CD14-positive monocyte (primary cell): ENCODE measurements around the gene TDRD3. TPM values are rescaled to one million over a fixed set of nuclear protein-coding genes. Genes with fewer than 3 reads are reported as not detected.

Experiments
- DNase-seq, 3 donors: peaks; one replicate each; pipeline ENCODE4 v3.0.0-alpha.2; 2011 to 2022
- H2AFZ ChIP-seq: 2 replicates; pipeline ENCODE4 v1.6.0; 2012; ENCODE audit warnings: mild to moderate bottlenecking, low read depth, low read length, inconsistent platforms; ENCODE audit not compliant: insufficient read depth, poor library complexity, severe bottlenecking
- H3K27ac ChIP-seq, 2 donors: 1 replicate in 1 of 2; 2 replicates in 1 of 2; pipeline ENCODE4 v1.5.1; 2012 to 2013; ENCODE audit warnings: low read length in 2 of 2, control low read depth in 1 of 2, inconsistent platforms in 1 of 2, low read depth in 1 of 2, mild to moderate bottlenecking in 1 of 2
- H3K27me3 ChIP-seq, 2 donors: one replicate each; pipeline versions ENCODE4 v1.6.0 to v1.6.1; 2011 to 2013; ENCODE audit warnings: low read length in 2 of 2; ENCODE audit not compliant: control insufficient read depth in 2 of 2, insufficient read depth in 2 of 2
- H3K36me3 ChIP-seq, 2 donors: replicated peaks in 1 of 2; 1 replicate in 1 of 2; 2 replicates in 1 of 2; pipeline versions ENCODE4 v1.5.1 to v1.6.1; 2012 to 2013; ENCODE audit warnings: low read length in 2 of 2, control low read depth in 1 of 2, inconsistent platforms in 1 of 2, mild to moderate bottlenecking in 1 of 2; ENCODE audit not compliant: insufficient read depth in 2 of 2, control insufficient read depth in 1 of 2
- H3K4me1 ChIP-seq, 2 donors: 1 replicate in 1 of 2; 2 replicates in 1 of 2; pipeline versions ENCODE4 v1.5.1 to v1.6.1; 2012 to 2013; ENCODE audit warnings: low read length in 2 of 2, control low read depth in 1 of 2, inconsistent platforms in 1 of 2, mild to moderate bottlenecking in 1 of 2, moderate library complexity in 1 of 2; ENCODE audit not compliant: insufficient read depth in 2 of 2, control insufficient read depth in 1 of 2
- H3K4me2 ChIP-seq: replicated peaks from 2 replicates; pipeline ENCODE3; 2012; ENCODE audit warnings: low read length, moderate library complexity, mild to moderate bottlenecking; ENCODE audit not compliant: poor library complexity, severe bottlenecking; ENCODE audit errors: extremely low read depth
- H3K4me3 ChIP-seq, 3 experiments: fragments of 200-600 bp in 1 of 3; sonication (generic) in 1 of 3; replicated peaks in 1 of 3; 1 replicate in 2 of 3; 2 replicates in 1 of 3; pipeline ENCODE4 v1.5.1; 2011 to 2013; ENCODE audit warnings: low read length in 3 of 3, mild to moderate bottlenecking in 3 of 3, control low read depth in 2 of 3, low read depth in 2 of 3, inconsistent platforms in 1 of 3, moderate library complexity in 1 of 3
- H3K79me2 ChIP-seq: 2 replicates; pipeline ENCODE4 v1.6.0; 2012; ENCODE audit warnings: mild to moderate bottlenecking, control low read depth, inconsistent platforms, low read length, moderate library complexity; ENCODE audit not compliant: insufficient read depth
- H3K9ac ChIP-seq: 2 replicates; pipeline ENCODE4 v1.6.0; 2017; ENCODE audit warnings: low read length, mild to moderate bottlenecking; ENCODE audit not compliant: insufficient read depth, poor library complexity, severe bottlenecking
- H3K9me3 ChIP-seq, 2 donors: replicated peaks in 1 of 2; 1 replicate in 1 of 2; 2 replicates in 1 of 2; pipeline versions ENCODE4 v1.5.1 to v1.6.1; 2012 to 2013; ENCODE audit warnings: low read length in 2 of 2, control low read depth in 1 of 2; ENCODE audit not compliant: control insufficient read depth in 1 of 2, insufficient read depth in 1 of 2
- H4K20me1 ChIP-seq: 2 replicates; pipeline ENCODE4 v1.6.0; 2012; ENCODE audit warnings: mild to moderate bottlenecking, low read length, control low read depth, moderate library complexity; ENCODE audit not compliant: insufficient read depth
- H3K27ac Mint-ChIP-seq, 7 donors: one replicate each; pipeline ENCODE4 v1.8.0; 2020; ENCODE audit warnings: mild to moderate bottlenecking in 7 of 7, mixed read lengths in 7 of 7, moderate library complexity in 6 of 7, inconsistent platforms in 2 of 7
- H3K27me3 Mint-ChIP-seq, 3 donors: one replicate each; pipeline ENCODE4 v1.8.0; 2021 to 2022; ENCODE audit warnings: low read depth in 3 of 3, mild to moderate bottlenecking in 3 of 3, mixed read lengths in 3 of 3, moderate library complexity in 3 of 3, inconsistent platforms in 1 of 3
- H3K36me3 Mint-ChIP-seq, 2 donors: one replicate each; pipeline ENCODE4 v1.8.0; 2020; ENCODE audit warnings: mixed read lengths in 2 of 2, inconsistent platforms in 1 of 2, mild to moderate bottlenecking in 1 of 2
- H3K4me1 Mint-ChIP-seq: one replicate; pipeline ENCODE4 v1.8.0; 2020; ENCODE audit warnings: mild to moderate bottlenecking, mixed read lengths
- H3K4me3 Mint-ChIP-seq, 2 donors: one replicate each; pipeline ENCODE4 v1.8.0; 2020; ENCODE audit warnings: mild to moderate bottlenecking in 2 of 2, mixed read lengths in 2 of 2, moderate library complexity in 1 of 2
- H3K9me3 Mint-ChIP-seq, 7 donors: one replicate each; pipeline ENCODE4 v1.8.0; 2020 to 2022; ENCODE audit warnings: mixed read lengths in 7 of 7, mild to moderate bottlenecking in 6 of 7, moderate library complexity in 6 of 7, inconsistent platforms in 2 of 7
- CTCF ChIP-seq: fragments of 200-600 bp; IDR thresholded peaks from one replicate; pipeline ENCODE4 v1.8.0; 2022; ENCODE audit warnings: antibody characterized with exemption, mild to moderate bottlenecking
- WGBS: methylation state at CpG from one replicate; pipeline ENCODE4 v1.1.5; 2013; ENCODE audit warnings: missing lambda C conversion rate; ENCODE audit not compliant: insufficient coverage; 5-methylcytosine and 5-hydroxymethylcytosine counted together
- intact Hi-C, 2 donors: fragments of 100-400 bp; cut with micrococcal nuclease; formaldehyde crosslinking; loops; one replicate each; pipeline versions ENCODE4 v1.15.0 to v1.15.1; 2023
- polyA plus RNA-seq, 3 donors: library from polyadenylated mRNA; depleted of rRNA in 1 of 3; unstranded in 2 of 3; stranded (reverse) in 1 of 3; fragments of 300-500 nt in 2 of 3; fragments of >200 nt in 1 of 3; fragmentation: Illumina TruSeq in 2 of 3; gene quantifications; 1 replicate in 2 of 3; 2 replicates in 1 of 3; pipeline ENCODE4 v1.2.3, GENCODE V29; 2012 to 2021

Gene TDRD3
- polyA plus RNA-seq, 3 donors: 2.7 to 4.8 (median 4.7) TPM

GRCh38 chr13:60386250-60386649, 10.8 kb upstream of the TDRD3 start:
- Histone ChIP-seq H3K4me2 (no peak overlapping the region), H2AFZ (no peak overlapping the region), H3K9me3 (no peaks in the 10 kb centered on the region), H3K9ac (no peak overlapping the region), H3K79me2 (no peaks in the 10 kb centered on the region), H3K36me3 (no peaks in the 10 kb centered on the region), H4K20me1 (no peaks in the 10 kb centered on the region), H3K27ac (no peak overlapping the region), H3K27me3 (peaks cover 0 to 2% of the 10 kb centered on the region in 2 donors), H3K4me1 (no peaks in the 10 kb centered on the region), H3K4me3 (no peak overlapping the region)
- H3K4me1 Mint-ChIP-seq: no peaks in the 10 kb centered on the region
- no peak for DNase-seq
- H3K27ac Mint-ChIP-seq: no peak overlapping the region
- no peak for TF ChIP-seq CTCF
- intact Hi-C loops: no loop called here
- no peaks in the 10 kb centered on the region for H3K36me3 Mint-ChIP-seq
- peaks cover 3 to 8% (median 4%) of the 10 kb centered on the region in 3 donors for H3K27me3 Mint-ChIP-seq
- H3K9me3 Mint-ChIP-seq: no peaks in the 10 kb centered on the region
- WGBS: no CpG with 5 or more reads among the region's 2 CpGs
- no peak overlapping the region for H3K4me3 Mint-ChIP-seq

GRCh38 chr13:60392131-60392530, 4.9 kb upstream of the TDRD3 start:
- WGBS: no CpG with 5 or more reads among the region's 3 CpGs
- H3K4me3 Mint-ChIP-seq: no peak overlapping the region
- H3K9me3 ChIP-seq: no peaks in the 10 kb centered on the region
- no peak overlapping the region for H3K9ac ChIP-seq
- peaks cover 4% of the 10 kb centered on the region for H3K4me1 Mint-ChIP-seq
- no peak overlapping the region for H3K27ac Mint-ChIP-seq
- peaks cover 6 to 14% of the 10 kb centered on the region in 2 donors for H3K4me1 ChIP-seq
- no peaks in the 10 kb centered on the region for H3K79me2 ChIP-seq
- H3K27me3 ChIP-seq: no peaks in the 10 kb centered on the region
- no peaks in the 10 kb centered on the region for H3K36me3 ChIP-seq
- H4K20me1 ChIP-seq: no peaks in the 10 kb centered on the region
- H3K9me3 Mint-ChIP-seq: peaks cover 0 to 2% (median 0%) of the 10 kb centered on the region in 7 donors
- no peak overlapping the region for H3K27ac ChIP-seq
- H3K4me2 ChIP-seq: no peak overlapping the region
- DNase-seq: no peak
- intact Hi-C loops: no loop called here
- no peak overlapping the region for H2AFZ ChIP-seq
- no peaks in the 10 kb centered on the region for H3K36me3 Mint-ChIP-seq
- H3K27me3 Mint-ChIP-seq: peaks cover 0 to 3% (median 0%) of the 10 kb centered on the region in 3 donors
- TF ChIP-seq CTCF: no peak
- H3K4me3 ChIP-seq: no peak overlapping the region
